GM19372 (cell line): ENCODE results near the gene YARS1.
A peak's percentile ranks its signal among the peaks of the same experiment; 100 is the strongest.

Experiments used
- ATAC-seq: cut with Tn5 transposase; IDR thresholded peaks from one replicate; pipeline ENCODE4 v1.9.1; 2021; ENCODE audit warnings: mild to moderate bottlenecking, low read depth, moderate library complexity; ENCODE audit not compliant: unreplicated experiment

The YARS1 gene

DNA sequence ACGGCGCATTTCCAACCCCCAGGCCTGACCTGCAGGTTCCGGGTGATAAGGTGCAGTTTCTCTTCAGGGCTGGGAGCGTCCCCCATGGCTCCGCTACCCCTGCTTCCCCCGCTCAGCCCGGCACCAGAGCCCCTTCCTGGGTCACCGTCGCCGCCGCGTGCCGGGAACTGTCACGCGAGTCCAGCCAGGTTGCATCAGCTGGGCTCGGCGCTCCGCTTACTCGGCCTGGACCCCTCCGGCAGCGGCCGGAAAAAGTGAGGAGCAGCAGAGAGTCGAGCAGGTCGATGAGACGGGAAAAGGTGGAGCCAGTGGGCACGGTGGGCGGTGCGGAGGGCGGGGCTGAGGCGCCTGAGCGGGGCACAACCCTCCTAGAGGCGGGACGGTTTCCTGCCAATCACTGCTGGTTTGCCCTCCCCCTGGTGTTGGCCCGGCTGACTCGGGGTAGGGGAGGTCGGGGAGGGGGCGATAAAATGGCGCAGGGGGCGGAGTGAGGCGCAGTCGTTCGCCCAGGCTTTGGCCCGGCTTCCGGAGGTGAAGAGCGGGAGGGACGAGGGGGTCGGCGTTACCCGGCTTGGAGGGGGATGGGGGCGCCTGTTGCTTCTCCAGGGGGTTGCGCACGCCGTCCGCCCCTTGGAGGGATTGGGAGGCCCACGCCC lies at the start of gene YARS1, which contains the start of gene S100PBP:
Gene YARS1 (minus strand): TSS at position 200 of the 656 bp plus-strand sequence. CDS start 114 bp downstream, at position 86.
Gene S100PBP (plus strand): TSS at position 495 of the 656 bp plus-strand sequence. CDS start 8,447 bp downstream, outside the sequence.
- peak; percentile 87 for ATAC-seq

DNA sequence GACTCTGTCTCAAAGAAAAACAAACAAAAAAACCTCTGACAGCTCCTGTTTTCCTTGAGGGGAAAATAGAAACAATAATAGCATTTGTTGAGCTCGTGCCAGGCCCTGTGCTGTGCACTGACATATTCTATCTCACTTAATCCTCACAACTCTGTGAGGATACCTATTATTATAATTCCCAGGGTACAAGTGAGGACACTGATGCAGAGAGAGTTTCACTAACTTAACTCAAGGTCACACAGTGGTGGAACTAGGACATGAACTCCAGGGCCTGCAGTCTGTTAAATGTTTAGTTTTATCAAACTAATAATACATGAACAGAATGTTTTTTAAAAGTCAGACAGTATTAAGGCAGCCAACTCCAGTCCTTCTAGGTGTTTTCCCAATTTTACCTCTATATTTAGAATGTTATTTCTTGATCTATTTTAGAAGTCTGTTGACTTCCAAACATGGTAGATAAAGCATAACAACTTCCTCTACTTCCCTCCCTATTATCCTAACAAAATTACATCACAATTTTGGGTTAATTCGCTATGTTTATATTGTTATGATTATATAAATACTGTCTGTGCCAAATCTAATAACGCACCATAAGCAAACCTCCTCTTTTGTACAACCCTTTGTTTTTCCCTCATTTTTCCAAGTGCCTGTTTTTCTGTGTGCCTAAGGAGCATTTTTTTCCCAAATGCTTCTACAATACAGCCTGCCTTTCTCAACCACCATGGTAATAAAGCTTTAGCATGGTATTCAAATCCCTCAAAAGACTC lies 48.7 kb upstream of the YARS1 start:
- no peak for ATAC-seq

GRCh38 chr1:32864375-32865019 lies 47.3 kb upstream of the YARS1 start:
- ATAC-seq: no peak

DNA sequence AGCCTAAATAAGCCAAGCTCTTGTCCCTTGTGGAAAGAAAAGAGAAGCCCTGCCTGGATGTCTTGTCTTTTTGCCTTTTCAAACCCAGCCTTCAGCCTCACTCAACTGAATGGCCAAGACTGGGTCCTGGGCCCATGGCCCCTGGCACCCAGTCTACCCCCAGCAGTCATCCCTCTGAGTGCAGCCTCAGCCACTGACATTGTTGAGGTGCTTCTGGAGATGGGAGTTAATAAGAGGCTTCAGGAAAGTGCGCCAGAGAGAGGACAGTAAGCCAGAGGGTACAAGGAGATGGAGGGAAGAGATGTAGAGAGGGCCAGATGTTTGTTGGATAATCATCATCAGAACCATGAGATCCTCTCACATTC lies 46.7 kb upstream of the YARS1 start:
- no peak for ATAC-seq

DNA sequence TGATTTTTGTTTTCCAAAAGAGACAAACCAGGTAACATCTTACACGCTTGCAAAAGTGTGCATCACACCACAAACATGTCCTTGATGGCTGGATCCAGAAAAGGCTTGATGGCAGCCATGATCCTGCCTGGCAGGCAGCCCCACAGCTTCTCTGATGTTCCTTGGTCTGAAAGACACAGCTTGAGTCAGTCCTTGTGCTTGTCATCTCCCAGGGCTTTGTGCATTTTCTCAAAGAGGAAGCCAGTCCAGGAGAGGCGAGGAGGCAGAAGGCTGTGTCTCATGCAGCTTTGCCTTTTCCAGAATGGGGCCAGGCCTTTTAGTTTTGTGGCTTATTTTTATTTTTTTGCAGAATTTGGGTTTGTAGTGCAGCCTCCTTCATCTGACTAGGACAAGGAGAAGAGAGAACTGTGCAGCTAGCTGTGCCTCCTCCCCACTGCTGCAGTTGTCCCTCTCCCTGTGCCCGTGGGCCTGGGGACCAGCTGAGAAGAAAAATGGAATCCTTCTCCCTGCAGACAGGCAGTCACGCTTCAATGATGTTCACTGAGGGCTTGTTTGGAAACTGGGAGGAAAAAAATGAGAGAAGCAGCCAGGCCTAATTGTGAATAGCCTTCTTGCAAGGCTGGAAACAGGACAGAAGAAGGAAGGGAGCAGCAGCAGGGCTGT lies 46.2 kb upstream of the YARS1 start:
- no peak for ATAC-seq

DNA sequence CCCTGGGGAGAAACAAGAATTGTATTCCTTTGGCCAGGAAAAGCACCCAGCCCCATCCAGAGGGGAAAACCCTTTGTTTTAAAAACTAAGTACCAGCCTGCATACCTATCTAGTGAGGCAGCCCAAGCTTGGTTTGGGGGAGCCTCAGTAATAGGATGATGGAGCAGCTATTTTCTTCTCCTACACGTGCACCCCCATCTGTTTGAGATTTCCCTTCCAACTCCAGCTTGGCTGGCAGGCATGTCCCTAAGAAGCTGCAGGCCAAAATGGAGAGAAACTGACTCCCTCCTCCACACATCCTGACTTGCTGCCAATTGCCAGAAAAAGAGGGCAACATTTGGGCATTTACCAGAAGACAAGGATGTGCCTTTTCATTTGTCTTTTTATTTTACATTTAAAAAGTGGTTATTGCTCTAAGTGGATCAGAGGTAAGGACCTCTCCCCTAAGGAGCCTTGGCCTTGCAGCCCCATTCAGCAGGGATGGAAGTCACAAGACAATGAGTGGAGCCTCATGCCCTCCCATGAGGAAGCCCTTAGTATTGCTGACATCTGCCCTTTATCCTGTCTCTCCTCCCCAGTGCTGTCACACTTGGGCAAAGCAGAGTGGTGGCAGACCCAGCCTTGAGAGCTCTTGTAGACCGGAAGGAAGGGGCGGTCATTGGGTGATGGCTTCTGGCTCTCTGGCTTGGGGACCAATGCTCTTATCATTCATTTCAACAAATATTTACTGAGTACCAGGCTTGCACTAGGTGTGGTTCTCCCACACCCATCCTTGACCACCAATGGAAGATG lies 44.9 kb upstream of the YARS1 start:
- ATAC-seq: no peak

- ATAC-seq: no peak
Measured at GRCh38 chr1:32860566-32860965, 43.4 kb upstream of the YARS1 start.

DNA sequence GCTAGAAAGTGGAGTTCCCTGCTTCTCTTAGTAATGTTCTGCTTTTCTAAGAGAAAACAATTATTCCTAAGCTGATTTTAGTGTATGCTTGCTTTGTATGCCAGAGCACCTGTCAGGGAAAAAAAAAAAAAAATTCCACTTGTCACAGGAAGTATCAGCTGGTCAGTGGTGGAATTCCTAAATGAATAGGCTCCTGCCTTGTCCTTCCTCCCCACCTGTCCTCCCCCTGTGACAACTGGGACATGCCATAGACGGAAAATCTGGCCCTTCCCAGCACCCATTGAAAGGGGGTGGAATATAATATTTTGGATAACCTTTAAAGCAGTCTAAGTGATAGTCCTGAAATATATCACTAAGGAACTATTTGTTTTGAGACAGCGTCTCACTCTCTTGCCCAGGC lies 42.8 kb upstream of the YARS1 start:
- ATAC-seq: no peak

GRCh38 chr1:32858791-32859190 lies 41.6 kb upstream of the YARS1 start:
- no peak for ATAC-seq

DNA sequence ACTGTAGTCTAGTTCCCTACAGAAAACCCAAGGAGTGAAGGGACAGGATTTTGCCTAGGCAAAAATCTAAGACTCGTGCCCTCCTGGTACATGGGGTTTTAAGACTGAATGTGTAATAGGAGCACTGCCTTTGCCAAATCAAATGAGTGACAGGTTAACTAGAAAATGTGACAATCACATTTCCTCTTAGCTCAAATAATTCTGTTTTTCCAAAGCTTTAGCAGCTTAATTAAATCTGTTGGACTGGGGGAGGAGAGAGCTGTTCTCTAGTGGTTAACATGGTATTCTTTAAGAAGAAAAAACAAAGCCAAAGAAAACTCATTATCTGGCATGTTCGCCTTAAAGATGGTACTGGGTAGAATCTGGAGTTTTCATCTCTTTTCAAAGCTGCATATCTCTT lies 41.0 kb upstream of the YARS1 start:
- no peak for ATAC-seq

GRCh38 chr1:32855861-32856617 lies 38.9 kb upstream of the YARS1 start:
- ATAC-seq: no peak

DNA sequence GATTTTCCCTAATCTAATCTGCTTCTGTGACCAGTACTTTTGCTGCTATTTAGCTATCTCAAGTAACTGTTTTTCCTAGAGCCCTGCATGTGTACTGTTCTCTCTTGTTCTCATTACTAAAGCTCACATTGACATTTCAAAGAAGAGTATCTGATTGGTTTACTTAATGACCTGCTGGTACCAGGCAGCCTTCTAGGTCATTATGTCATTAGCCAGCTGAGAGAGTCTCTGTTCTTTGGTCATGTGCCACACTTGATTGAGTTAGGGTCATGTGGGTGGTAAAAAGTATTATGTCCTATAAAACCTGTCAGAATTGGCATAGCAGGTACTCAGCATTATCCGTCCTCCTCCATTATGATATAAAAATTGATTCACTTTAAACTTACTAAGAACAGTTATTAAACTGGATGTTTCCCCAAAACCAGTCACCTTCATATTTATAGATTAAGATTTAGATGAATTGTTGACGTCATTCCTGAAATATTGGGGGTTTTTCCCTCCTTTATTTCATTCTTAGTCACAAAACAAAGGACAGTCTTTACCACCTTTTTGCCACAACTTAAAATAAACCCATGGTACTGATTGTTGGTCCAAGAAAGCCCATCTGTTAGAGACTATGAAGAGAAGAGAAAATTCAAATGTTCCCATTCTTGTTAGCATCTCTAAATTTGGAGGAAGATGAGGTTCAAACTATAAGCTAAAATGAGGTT lies 31.4 kb upstream of the YARS1 start:
- ATAC-seq: no peak

DNA sequence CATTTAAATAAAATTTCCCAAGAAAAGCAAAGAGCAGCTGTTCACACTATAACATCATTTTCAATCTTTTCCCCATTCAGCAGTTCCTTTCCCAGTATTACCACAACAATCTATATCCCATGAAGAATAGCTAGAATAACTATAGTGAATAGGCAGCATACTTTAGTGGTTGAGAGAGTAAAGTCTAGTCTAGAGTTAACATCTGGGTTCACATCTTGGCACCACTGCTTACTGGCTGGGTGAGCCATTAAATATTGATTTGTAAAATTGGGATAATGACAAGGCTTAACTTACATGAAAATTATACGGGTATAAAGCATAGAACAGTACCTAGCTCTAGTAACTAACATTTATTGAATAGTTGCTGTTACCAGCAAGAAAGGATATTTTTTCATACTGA lies 14.7 kb upstream of the YARS1 start:
- no peak for ATAC-seq

GRCh38 chr1:32830092-32830852 lies 13.1 kb upstream of the YARS1 start:
- no peak for ATAC-seq

- no peak for ATAC-seq
Measured at GRCh38 chr1:32828341-32828740, 11.2 kb upstream of the YARS1 start.

DNA sequence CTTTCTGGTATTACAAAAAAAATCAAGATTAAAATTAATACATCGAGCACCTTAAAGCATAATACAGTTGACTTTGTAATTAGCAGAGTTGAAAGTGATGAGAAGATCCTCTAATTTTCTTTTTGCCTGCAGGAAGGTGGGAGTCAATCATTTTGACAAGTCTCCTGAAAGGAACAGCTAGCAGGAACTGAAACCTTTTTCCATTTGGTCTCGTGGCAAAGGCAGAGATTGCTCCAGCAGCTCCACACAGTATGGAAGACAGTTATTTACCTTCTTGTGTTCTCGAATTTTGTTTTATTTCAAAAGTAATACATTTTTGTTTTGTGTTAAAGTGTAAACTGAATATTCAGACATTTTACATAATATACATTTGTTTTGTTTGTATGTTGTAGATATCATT lies 8.0 kb upstream of the YARS1 start:
- ATAC-seq: no peak

- ATAC-seq: no peak
Measured at GRCh38 chr1:32818804-32819541, 1.8 kb upstream of the YARS1 start.
